PC-3 (cell line): ENCODE data around the gene OR2AT4.

Source experiments
- CTCF ChIP-seq: fragments of 300-600 bp; sonication (generic); conservative IDR thresholded peaks from 2 replicates; pipeline ENCODE4 v1.5.1; 2017; ENCODE audit warnings: antibody characterized with exemption, low read depth, mild to moderate bottlenecking, low read length
- EZH2 ChIP-seq: fragments of 300-600 bp; sonication (generic); IDR thresholded peaks from one replicate; pipeline ENCODE4 v1.6.1; 2017; ENCODE audit warnings: antibody characterized with exemption, mild to moderate bottlenecking, low read length; ENCODE audit not compliant: unreplicated experiment

DNA sequence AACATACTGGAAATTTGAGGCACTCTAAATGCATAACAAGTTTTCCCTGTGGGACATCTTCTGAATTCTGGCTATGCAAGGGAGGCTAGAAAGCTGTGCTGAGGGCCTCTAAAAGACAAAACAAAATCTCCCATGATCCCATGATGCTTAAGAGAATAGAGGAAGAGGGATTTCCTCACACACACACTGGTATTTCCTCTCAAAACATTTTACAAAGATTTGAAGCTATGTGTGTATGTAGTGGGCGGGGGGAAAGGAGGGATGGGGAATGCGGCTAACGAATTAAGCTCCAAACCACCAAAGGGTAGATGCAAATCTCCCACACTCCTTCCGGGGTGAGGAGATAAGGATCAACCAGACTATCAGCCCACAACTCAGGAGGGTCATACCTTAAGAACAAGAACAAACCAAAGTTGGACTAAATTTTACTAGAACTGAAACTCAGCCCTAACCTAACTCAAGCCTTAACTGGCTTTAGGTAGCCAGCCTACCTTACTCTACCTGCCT is 6.0 kb downstream of the OR2AT4 start:
- no peak for TF ChIP-seq CTCF
- TF ChIP-seq EZH2, result no peak
